Posterior vena cava (tissue), 2 donors: Measurements from ENCODE around the gene ATXN10. TPM values are rescaled to one million over a fixed set of nuclear protein-coding genes. Genes with fewer than 3 reads are reported as not detected.
"Not testable (repeated sequence)": the region's sequence is repeated elsewhere in the genome, so short reads cannot be mapped to it uniquely, and the experiment has no call there.

ENCODE experiments used
- DNase-seq: peaks from one replicate; pipeline ENCODE4 v3.0.0-alpha.2; 2020; ENCODE audit warnings: low spot score
- intact Hi-C, 2 donors: fragments of 100-400 bp; cut with DNase I; formaldehyde crosslinking; loops; one replicate each; pipeline versions ENCODE4 v1.14.1 to v1.14.2; 2022 to 2023
- total RNA-seq, 2 donors: library from RNA; stranded (reverse); fragmentation: NEBNext Ultra II Directional; extraction: Animal tissue kit (Norgen Biotek cat#: 25700); gene quantifications; one replicate each; pipeline ENCODE4 v1.2.1, GENCODE V29; 2021
- donor health status: DM: yes; HTN: yes; CAD: no.
- donor health status: DM: yes; HTN: yes; CAD: no.

Gene ATXN10
- total RNA-seq, 2 donors from 2014 or later = 108 to 117 TPM

GRCh38 chr22:45693835-45694234 lies 22.2 kb downstream of the ATXN10 start:
- intact Hi-C loops = no loop called here
- no peak for DNase-seq

DNA sequence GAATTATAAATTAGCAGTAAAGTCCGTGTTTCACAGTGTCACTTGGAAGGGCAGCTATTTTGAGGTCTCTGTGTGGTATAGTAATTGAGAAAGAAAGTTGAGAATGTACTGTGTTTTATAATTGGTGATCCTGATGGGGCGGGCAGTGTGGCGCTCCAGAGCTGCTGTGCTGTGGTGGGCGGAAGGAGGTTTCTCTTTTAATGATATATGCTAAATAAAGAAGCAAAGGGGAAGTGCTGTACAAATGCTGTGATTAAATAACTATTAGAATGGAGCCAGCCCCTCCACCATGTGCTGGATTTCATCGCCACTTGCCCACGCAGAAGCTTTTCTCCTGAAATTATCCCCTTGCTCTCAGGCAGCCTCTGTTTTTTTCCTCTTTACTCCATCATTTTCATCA lies 24.6 kb downstream of the ATXN10 start:
- no peak for DNase-seq
- intact Hi-C loops = no loop called here

- intact Hi-C loops = no loop called here
- DNase-seq = no peak
Observed at GRCh38 chr22:45698094-45698493, 26.5 kb downstream of the ATXN10 start.

DNA sequence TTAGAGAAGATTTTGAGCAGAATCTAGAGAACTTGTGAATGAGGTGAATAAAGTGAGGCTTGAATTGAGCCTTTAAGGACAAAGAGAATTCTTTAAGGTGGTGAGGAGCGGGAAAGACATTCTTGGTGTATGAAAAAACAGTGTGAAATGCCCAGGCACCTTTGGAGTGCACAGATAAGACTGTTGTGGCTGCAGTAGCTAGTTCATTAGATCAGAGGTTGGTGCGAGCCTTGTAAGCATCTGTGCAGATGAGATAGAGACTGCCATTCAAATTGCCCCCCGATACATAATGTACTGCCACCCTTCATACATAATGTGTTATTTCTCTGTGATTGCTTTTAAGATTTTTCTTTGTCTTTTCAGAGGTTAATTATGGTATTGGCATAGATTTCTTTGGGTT lies 31.3 kb downstream of the ATXN10 start:
- intact Hi-C loops = no loop called here
- no peak for DNase-seq

DNA sequence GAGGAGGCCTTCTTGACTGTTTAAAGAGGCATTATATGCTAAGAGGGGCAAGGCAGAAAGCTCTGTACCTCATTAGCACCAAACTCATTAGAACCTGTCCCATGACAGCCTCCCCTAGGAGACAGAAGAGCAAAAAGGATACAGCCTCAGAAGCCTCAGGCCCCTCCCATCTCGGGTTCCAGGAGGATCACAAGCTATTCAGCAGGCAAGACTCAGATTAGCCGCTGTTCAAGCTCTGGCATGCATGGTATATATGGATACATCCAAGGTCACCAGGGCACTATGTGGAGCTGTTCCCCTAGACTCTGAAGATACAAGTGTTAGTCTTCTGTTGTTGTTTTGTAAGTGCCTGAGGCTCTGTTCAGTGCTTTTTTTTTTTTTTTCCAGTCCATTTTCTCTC lies 32.1 kb downstream of the ATXN10 start:
- no peak for DNase-seq
- intact Hi-C loops = no loop called here

GRCh38 chr22:45704648-45705047 lies 33.0 kb downstream of the ATXN10 start:
- intact Hi-C loops = no loop called here
- no peak for DNase-seq

GRCh38 chr22:45707605-45708004 lies 36.0 kb downstream of the ATXN10 start:
- no peak for DNase-seq
- intact Hi-C loops = no loop called here

- DNase-seq = no peak
- intact Hi-C loops = no loop called here
Observed at GRCh38 chr22:45708145-45708544, 36.5 kb downstream of the ATXN10 start.

- no peak for DNase-seq
- intact Hi-C loops = no loop called here
Observed at GRCh38 chr22:45709060-45709739, 37.6 kb downstream of the ATXN10 start.

DNA sequence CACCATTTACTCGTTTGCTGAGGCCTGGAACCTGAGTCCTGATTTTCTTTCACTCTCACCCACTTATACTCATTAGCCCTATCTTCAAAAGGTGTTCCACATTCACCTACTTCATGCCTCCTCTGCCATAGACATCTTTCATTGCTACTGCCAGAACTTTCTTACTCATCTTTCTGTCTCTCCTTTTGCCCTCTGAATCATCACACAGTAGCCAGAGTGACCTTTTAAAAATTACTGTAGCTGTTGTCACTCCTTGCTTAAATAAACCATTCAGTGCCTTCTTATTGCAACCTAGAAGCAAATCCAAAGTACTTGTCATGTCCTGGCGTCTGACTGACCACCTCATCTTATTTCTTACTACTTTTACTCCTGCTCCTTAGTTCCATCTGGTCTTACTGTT lies 38.2 kb downstream of the ATXN10 start:
- intact Hi-C loops = no loop called here
- no peak for DNase-seq

- DNase-seq = no peak
- intact Hi-C loops = no loop called here
Observed at GRCh38 chr22:45710469-45710868, 38.8 kb downstream of the ATXN10 start.

GRCh38 chr22:45714390-45714789 lies 42.8 kb downstream of the ATXN10 start:
- DNase-seq, intact Hi-C loops: not testable (repeated sequence)

DNA sequence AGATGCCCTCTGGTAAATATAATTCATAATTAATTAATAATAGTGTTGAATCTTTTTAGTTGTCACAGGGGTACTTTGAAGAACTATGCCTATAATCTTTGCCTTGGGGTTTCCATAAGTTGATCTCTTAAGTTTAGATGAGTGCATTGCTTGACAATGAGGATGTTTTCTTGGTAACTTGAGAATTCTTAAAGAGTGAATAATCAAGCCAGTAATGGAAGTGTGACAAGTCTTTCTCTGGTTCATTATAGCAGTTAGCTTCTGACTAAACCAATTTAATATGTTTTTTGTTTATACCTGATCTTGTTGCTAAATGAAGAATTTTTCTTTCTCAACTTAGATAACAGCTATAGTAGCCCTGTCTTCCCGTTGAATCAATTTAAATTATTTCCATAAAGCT lies 46.2 kb downstream of the ATXN10 start:
- no peak for DNase-seq
- intact Hi-C loops = no loop called here

- no peak for DNase-seq
- intact Hi-C loops = no loop called here
Observed at GRCh38 chr22:45718391-45718790, 46.8 kb downstream of the ATXN10 start.

GRCh38 chr22:45720839-45721378 lies 49.3 kb downstream of the ATXN10 start:
- intact Hi-C loops = no loop called here
- no peak for DNase-seq

DNA sequence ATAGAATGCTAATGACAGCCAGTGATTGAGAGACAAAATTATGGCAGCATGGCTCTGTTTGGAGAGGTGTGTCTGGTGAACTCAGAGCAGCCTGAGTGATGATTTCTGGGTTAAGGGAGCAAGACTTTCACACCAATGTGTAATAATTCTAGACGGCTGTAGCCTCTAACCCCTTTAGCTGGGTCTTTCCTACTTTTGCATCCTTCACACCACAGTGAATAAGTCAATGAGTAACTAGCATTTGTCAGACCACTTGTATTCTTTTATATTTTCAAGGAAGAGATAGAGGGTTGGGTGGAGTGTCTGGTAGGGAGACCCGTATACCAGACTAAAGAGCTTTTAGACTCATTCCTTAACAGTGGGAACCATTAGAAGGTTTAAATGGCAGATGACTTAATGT lies 50.4 kb downstream of the ATXN10 start:
- intact Hi-C loops = no loop called here

GRCh38 chr22:45726081-45726480 lies 54.4 kb downstream of the ATXN10 start:
- intact Hi-C loops = no loop called here
- no peak for DNase-seq

More for the DNA sequence above, 50.4 kb downstream of the ATXN10 start:
- no peak for DNase-seq

GRCh38 chr22:45731041-45731797 lies 59.6 kb downstream of the ATXN10 start:
- DNase-seq = no peak
- intact Hi-C loops = no loop called here

- intact Hi-C loops = no loop called here
- no peak for DNase-seq
Observed at GRCh38 chr22:45731798-45732495, 60.3 kb downstream of the ATXN10 start.

GRCh38 chr22:45735273-45735672 lies 63.6 kb downstream of the ATXN10 start:
- intact Hi-C loops = no loop called here
- DNase-seq = no peak
